Measurements from ENCODE around the gene CAMK1D. TPM values are rescaled to one million over a fixed set of nuclear protein-coding genes. Genes with fewer than 3 reads are reported as not detected.
A peak's percentile ranks its signal among the peaks of the same experiment; 100 is the strongest.
"Not testable (repeated sequence)": the region's sequence is repeated elsewhere in the genome, so short reads cannot be mapped to it uniquely, and the experiment has no call there.

The CAMK1D gene
- total RNA-seq, 3 donors from 2014 or later = 20.6 to 48.5 (median 32.8) TPM

- Histone ChIP-seq H3K36me3 (ENCODE audit: low read depth) (no peaks in the 10 kb centered on the region), H3K4me3 (no peak overlapping the region), H3K9me3 (no peaks in the 10 kb centered on the region), H3K4me1 (ENCODE audit: low read depth) (peaks cover 8% of the 10 kb centered on the region)
- DNase-seq = no peak
- intact Hi-C loops (cut with DNase I, micrococcal nuclease) = loop anchor here (5.0 kb wide), 1 partner anchor 449 kb away; no protein-coding TSS in a partner anchor
- no peak for ATAC-seq
- no peak for TF ChIP-seq CTCF (IDR thresholded peaks at IDR 0.05)
Observed at GRCh38 chr10:12711350-12711708, 362.0 kb downstream of the CAMK1D start.

GRCh38 chr10:12712293-12712983 is 363.1 kb downstream of the CAMK1D start:
- ATAC-seq = no peak
- Histone ChIP-seq H3K4me1 (ENCODE audit: low read depth) (peaks cover 3% of the 10 kb centered on the region), H3K4me3 (no peak overlapping the region), H3K36me3 (ENCODE audit: low read depth) (no peaks in the 10 kb centered on the region), H3K9me3 (no peaks in the 10 kb centered on the region)
- TF ChIP-seq CTCF (IDR thresholded peaks at IDR 0.05) = no peak
- DNase-seq = no peak
- intact Hi-C loops (cut with DNase I, micrococcal nuclease) = loop anchor here (5.0 kb wide), 1 partner anchor 450 kb away; no protein-coding TSS in a partner anchor

- intact Hi-C loops (cut with DNase I, micrococcal nuclease) = loop anchor here (5.0 kb wide), 1 partner anchor 451 kb away; no protein-coding TSS in a partner anchor
- not testable (repeated sequence) for H3K4me1 ChIP-seq (ENCODE audit: low read depth); H3K9me3 ChIP-seq; ATAC-seq; H3K4me3 ChIP-seq; DNase-seq; H3K36me3 ChIP-seq (ENCODE audit: low read depth)
Observed at GRCh38 chr10:12712984-12713316, 363.6 kb downstream of the CAMK1D start.

GRCh38 chr10:12716042-12716441 is 366.7 kb downstream of the CAMK1D start:
- no peaks in the 10 kb centered on the region for H3K9me3 ChIP-seq
- no peak overlapping the region for H3K4me3 ChIP-seq
- H3K4me1 ChIP-seq (ENCODE audit: low read depth) = peaks cover 12% of the 10 kb centered on the region
- DNase-seq (no peak), ATAC-seq (no peak)
- H3K36me3 ChIP-seq (ENCODE audit: low read depth) = no peaks in the 10 kb centered on the region
- intact Hi-C loops (cut with DNase I, micrococcal nuclease) = no loop called here
- no peak for TF ChIP-seq CTCF (IDR thresholded peaks at IDR 0.05)

- TF ChIP-seq CTCF (IDR thresholded peaks at IDR 0.05) = no peak
- peaks cover 14% of the 10 kb centered on the region for H3K4me1 ChIP-seq (ENCODE audit: low read depth)
- no peaks in the 10 kb centered on the region for H3K9me3 ChIP-seq
- no peak for DNase-seq
- no peaks in the 10 kb centered on the region for H3K36me3 ChIP-seq (ENCODE audit: low read depth)
- no peak overlapping the region for H3K4me3 ChIP-seq
- intact Hi-C loops (cut with DNase I, micrococcal nuclease) = no loop called here
- no peak for ATAC-seq
Observed at GRCh38 chr10:12717981-12718707, 368.8 kb downstream of the CAMK1D start.

GRCh38 chr10:12719365-12719764 is 370.0 kb downstream of the CAMK1D start:
- DNase-seq (peak in 2 of 3 donors; percentile 41), ATAC-seq (peak; percentile 55)
- no peak for TF ChIP-seq CTCF (IDR thresholded peaks at IDR 0.05)
- intact Hi-C loops (cut with DNase I, micrococcal nuclease) = no loop called here
- no peaks in the 10 kb centered on the region for H3K9me3 ChIP-seq
- H3K4me1 ChIP-seq (ENCODE audit: low read depth) = peaks cover 14% of the 10 kb centered on the region
- no peak overlapping the region for H3K4me3 ChIP-seq
- H3K36me3 ChIP-seq (ENCODE audit: low read depth) = no peaks in the 10 kb centered on the region

All from mucosa of descending colon (tissue), 3 donors.